Activated CD4-positive, alpha-beta T cell treated with anti-CD3 and anti-CD28 coated beads, Interleukin-2, amount 50 U/mL, for 1 hour (primary cell): ENCODE results near the gene SERHL2.
"Not testable (repeated sequence)": the region's sequence is repeated elsewhere in the genome, so short reads cannot be mapped to it uniquely, and the experiment has no call there.

Source experiments
- DNase-seq: peaks from one replicate; pipeline ENCODE4 v3.0.0-alpha.2; 2020

SERHL2 gene

GRCh38 chr22:42553475-42554361, at the start of gene SERHL2:
Gene SERHL2 (plus strand): TSS chr22:42553956. CDS start chr22:42554021, 65 bp downstream.
- DNase-seq: peak; percentile 91

- DNase-seq: not testable (repeated sequence)
Observed at GRCh38 chr22:42508327-42508974, 45.3 kb upstream of the SERHL2 start.

- DNase-seq: not testable (repeated sequence)
Observed at GRCh38 chr22:42508975-42509364, 44.8 kb upstream of the SERHL2 start.

- no peak for DNase-seq
Observed at GRCh38 chr22:42509548-42509947, 44.2 kb upstream of the SERHL2 start.

- DNase-seq: no peak
Observed at GRCh38 chr22:42511401-42511891, 42.3 kb upstream of the SERHL2 start.

GRCh38 chr22:42512273-42512990, 41.3 kb upstream of the SERHL2 start:
- not testable (repeated sequence) for DNase-seq

- DNase-seq: not testable (repeated sequence)
Observed at GRCh38 chr22:42514331-42514730, 39.4 kb upstream of the SERHL2 start.

GRCh38 chr22:42515304-42515703, 38.5 kb upstream of the SERHL2 start:
- DNase-seq: not testable (repeated sequence)

GRCh38 chr22:42515896-42516295, 37.9 kb upstream of the SERHL2 start:
- no peak for DNase-seq

- DNase-seq: not testable (repeated sequence)
Observed at GRCh38 chr22:42517103-42517502, 36.7 kb upstream of the SERHL2 start.

GRCh38 chr22:42518638-42519524, 34.9 kb upstream of the SERHL2 start:
- not testable (repeated sequence) for DNase-seq

GRCh38 chr22:42519525-42520401, 34.0 kb upstream of the SERHL2 start, which contains the start of gene RRP7A:
Gene RRP7A (minus strand): TSS chr22:42519796. CDS start chr22:42519786, 10 bp downstream.
- DNase-seq: peak; percentile 87

GRCh38 chr22:42521228-42521546, 32.6 kb upstream of the SERHL2 start:
- no peak for DNase-seq

GRCh38 chr22:42522546-42522945, 31.2 kb upstream of the SERHL2 start:
- no peak for DNase-seq

- DNase-seq: no peak
Observed at GRCh38 chr22:42528591-42529307, 25.0 kb upstream of the SERHL2 start.

GRCh38 chr22:42529435-42529834, 24.3 kb upstream of the SERHL2 start:
- DNase-seq: not testable (repeated sequence)

- DNase-seq: not testable (repeated sequence)
Observed at GRCh38 chr22:42531401-42532084, 22.2 kb upstream of the SERHL2 start.

GRCh38 chr22:42533638-42533977, 20.1 kb upstream of the SERHL2 start:
- DNase-seq: no peak

- DNase-seq: not testable (repeated sequence)
Observed at GRCh38 chr22:42535082-42535731, 18.5 kb upstream of the SERHL2 start.
